Measurements from ENCODE around the gene TMEM200B.

DNA sequence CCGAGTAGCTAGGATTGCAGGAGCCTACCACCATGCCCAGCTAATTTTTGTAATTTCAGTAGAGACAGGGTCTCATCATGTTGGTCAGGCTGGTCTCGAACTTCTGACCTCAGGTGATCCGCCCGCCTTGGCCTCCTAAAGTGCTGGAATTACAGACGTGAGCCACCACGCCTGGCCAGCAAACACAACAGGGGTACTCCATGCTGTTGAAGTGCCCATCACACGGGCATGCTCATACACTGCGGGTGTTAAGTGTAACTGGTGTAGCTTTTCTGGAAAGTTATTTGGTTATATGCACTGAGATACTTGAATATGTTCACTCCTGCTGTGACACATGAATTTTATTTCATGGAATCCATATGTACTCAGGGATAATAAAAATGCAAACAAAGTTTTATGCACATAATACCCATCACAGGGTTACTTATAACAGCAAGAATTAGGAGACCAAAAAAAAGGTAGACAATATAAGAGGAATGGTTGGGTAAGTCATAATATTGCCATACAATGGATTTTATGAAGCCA lies 48.8 kb upstream of the TMEM200B start:
- TF ChIP-seq, protein P1, sequence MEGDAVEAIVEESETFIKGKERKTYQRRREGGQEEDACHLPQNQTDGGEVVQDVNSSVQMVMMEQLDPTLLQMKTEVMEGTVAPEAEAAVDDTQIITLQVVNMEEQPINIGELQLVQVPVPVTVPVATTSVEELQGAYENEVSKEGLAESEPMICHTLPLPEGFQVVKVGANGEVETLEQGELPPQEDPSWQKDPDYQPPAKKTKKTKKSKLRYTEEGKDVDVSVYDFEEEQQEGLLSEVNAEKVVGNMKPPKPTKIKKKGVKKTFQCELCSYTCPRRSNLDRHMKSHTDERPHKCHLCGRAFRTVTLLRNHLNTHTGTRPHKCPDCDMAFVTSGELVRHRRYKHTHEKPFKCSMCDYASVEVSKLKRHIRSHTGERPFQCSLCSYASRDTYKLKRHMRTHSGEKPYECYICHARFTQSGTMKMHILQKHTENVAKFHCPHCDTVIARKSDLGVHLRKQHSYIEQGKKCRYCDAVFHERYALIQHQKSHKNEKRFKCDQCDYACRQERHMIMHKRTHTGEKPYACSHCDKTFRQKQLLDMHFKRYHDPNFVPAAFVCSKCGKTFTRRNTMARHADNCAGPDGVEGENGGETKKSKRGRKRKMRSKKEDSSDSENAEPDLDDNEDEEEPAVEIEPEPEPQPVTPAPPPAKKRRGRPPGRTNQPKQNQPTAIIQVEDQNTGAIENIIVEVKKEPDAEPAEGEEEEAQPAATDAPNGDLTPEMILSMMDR (tag by site-specific recombination; IDR thresholded peaks at IDR 0.05), result no peak
- TF ChIP-seq, protein P2, sequence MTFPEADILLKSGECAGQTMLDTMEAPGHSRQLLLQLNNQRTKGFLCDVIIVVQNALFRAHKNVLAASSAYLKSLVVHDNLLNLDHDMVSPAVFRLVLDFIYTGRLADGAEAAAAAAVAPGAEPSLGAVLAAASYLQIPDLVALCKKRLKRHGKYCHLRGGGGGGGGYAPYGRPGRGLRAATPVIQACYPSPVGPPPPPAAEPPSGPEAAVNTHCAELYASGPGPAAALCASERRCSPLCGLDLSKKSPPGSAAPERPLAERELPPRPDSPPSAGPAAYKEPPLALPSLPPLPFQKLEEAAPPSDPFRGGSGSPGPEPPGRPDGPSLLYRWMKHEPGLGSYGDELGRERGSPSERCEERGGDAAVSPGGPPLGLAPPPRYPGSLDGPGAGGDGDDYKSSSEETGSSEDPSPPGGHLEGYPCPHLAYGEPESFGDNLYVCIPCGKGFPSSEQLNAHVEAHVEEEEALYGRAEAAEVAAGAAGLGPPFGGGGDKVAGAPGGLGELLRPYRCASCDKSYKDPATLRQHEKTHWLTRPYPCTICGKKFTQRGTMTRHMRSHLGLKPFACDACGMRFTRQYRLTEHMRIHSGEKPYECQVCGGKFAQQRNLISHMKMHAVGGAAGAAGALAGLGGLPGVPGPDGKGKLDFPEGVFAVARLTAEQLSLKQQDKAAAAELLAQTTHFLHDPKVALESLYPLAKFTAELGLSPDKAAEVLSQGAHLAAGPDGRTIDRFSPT (tag by site-specific recombination; IDR thresholded peaks at IDR 0.05), result no peak
- TF ChIP-seq ZNF623 (tag by site-specific recombination; IDR thresholded peaks at IDR 0.05), result no peak

Data from HEK293 (cell line).